ENCODE measurements around the gene GRK5.

GRK5 gene

GRCh38 chr10:119491966-119492757 is 284.8 kb downstream of the GRK5 start:
- in situ Hi-C loops (cut with MboI; ENCODE audit: low sequenced_read_pairs), result no loop called here

GRCh38 chr10:119493155-119493554 is 285.8 kb downstream of the GRK5 start:
- in situ Hi-C loops (cut with MboI; ENCODE audit: low sequenced_read_pairs), result no loop called here

GRCh38 chr10:119494236-119495020 is 287.1 kb downstream of the GRK5 start:
- in situ Hi-C loops (cut with MboI; ENCODE audit: low sequenced_read_pairs), result no loop called here

GRCh38 chr10:119495021-119495505 is 287.7 kb downstream of the GRK5 start:
- in situ Hi-C loops (cut with MboI; ENCODE audit: low sequenced_read_pairs), result no loop called here

- in situ Hi-C loops (cut with MboI; ENCODE audit: low sequenced_read_pairs), result no loop called here
Observed at GRCh38 chr10:119495545-119495944, 288.2 kb downstream of the GRK5 start.

- in situ Hi-C loops (cut with MboI; ENCODE audit: low sequenced_read_pairs), result no loop called here
Observed at GRCh38 chr10:119496273-119496672, 288.9 kb downstream of the GRK5 start.

GRCh38 chr10:119497243-119497642 is 289.9 kb downstream of the GRK5 start:
- in situ Hi-C loops (cut with MboI; ENCODE audit: low sequenced_read_pairs), result no loop called here

- in situ Hi-C loops (cut with MboI; ENCODE audit: low sequenced_read_pairs), result no loop called here
Observed at GRCh38 chr10:119498889-119499676, 291.7 kb downstream of the GRK5 start.

GRCh38 chr10:119499677-119500002 is 292.3 kb downstream of the GRK5 start:
- in situ Hi-C loops (cut with MboI; ENCODE audit: low sequenced_read_pairs), result no loop called here

- in situ Hi-C loops (cut with MboI; ENCODE audit: low sequenced_read_pairs), result no loop called here
Observed at GRCh38 chr10:119500123-119500795, 292.9 kb downstream of the GRK5 start.

- in situ Hi-C loops (cut with MboI; ENCODE audit: low sequenced_read_pairs), result no loop called here
Observed at GRCh38 chr10:119500821-119501220, 293.4 kb downstream of the GRK5 start.

GRCh38 chr10:119501690-119502089 is 294.3 kb downstream of the GRK5 start:
- in situ Hi-C loops (cut with MboI; ENCODE audit: low sequenced_read_pairs), result no loop called here

GRCh38 chr10:119502209-119502608 is 294.8 kb downstream of the GRK5 start:
- in situ Hi-C loops (cut with MboI; ENCODE audit: low sequenced_read_pairs), result no loop called here

GRCh38 chr10:119502618-119503155 is 295.3 kb downstream of the GRK5 start:
- in situ Hi-C loops (cut with MboI; ENCODE audit: low sequenced_read_pairs), result no loop called here

GRCh38 chr10:119503821-119504220 is 296.4 kb downstream of the GRK5 start:
- in situ Hi-C loops (cut with MboI; ENCODE audit: low sequenced_read_pairs), result no loop called here

- in situ Hi-C loops (cut with MboI; ENCODE audit: low sequenced_read_pairs), result no loop called here
Observed at GRCh38 chr10:119504651-119505050, 297.3 kb downstream of the GRK5 start.

- in situ Hi-C loops (cut with MboI; ENCODE audit: low sequenced_read_pairs), result no loop called here
Observed at GRCh38 chr10:119505131-119505551, 297.8 kb downstream of the GRK5 start.

Measured in HL-60/S4 treated with retinoic acid at 250 ng/mL for 4 days and 3 days (cell line).